A673 (cell line): Measurements from ENCODE around the gene MLN.

ENCODE experiments used
- EZH2 ChIP-seq: fragments of 200-600 bp; sonication (generic); IDR thresholded peaks from 2 replicates; pipeline ENCODE4 v1.6.1; 2017; ENCODE audit warnings: borderline replicate concordance, low read depth, mild to moderate bottlenecking, mixed read lengths, antibody characterized with exemption, low read length; ENCODE audit not compliant: poor library complexity, severe bottlenecking
- TF ChIP-seq, protein P1 (sequence below): fragments of 300-800, 200-600 bp; sonication (generic); conservative IDR thresholded peaks from 2 replicates; pipeline ENCODE4 v1.5.1; 2017; ENCODE audit warnings: low read depth, mild to moderate bottlenecking, antibody characterized with exemption, low read length, moderate library complexity, mixed read lengths

DNA sequence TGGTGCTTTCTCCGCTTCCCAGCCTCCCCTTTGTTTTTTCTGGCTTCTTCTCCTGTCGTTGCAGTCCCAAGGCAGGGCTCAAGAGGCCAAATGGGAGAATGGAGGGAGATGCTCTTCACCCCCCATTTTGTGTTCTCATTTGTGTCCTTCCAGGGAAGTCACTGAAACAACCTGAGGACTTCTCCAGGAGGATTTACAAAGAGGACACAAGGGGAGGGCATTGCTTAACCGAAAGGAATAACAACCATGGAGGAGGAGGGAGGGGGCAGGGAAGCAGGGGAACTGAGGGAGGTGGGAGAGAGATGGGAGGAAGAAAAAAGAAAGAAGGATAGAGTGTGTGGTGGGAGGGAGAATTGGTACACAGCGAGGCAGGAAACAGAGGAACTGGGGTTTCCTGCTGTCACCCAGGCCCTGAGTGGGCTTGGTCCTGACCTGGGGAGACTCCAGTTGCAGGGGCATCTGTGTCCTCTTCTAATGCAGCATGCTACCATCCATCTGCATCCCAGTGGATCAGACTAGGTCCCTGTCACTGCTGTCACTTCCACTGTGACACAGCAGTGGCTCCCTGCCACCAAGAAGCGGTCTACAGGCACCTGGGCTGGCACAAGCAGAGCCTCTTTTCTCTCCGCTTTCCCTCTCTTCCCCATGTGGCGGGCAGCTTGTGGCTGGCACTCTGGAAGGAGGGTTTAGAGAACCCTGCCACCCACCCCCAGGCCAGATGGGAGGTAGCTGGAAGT is 17.1 kb upstream of the MLN start:
- TF ChIP-seq, protein P1, sequence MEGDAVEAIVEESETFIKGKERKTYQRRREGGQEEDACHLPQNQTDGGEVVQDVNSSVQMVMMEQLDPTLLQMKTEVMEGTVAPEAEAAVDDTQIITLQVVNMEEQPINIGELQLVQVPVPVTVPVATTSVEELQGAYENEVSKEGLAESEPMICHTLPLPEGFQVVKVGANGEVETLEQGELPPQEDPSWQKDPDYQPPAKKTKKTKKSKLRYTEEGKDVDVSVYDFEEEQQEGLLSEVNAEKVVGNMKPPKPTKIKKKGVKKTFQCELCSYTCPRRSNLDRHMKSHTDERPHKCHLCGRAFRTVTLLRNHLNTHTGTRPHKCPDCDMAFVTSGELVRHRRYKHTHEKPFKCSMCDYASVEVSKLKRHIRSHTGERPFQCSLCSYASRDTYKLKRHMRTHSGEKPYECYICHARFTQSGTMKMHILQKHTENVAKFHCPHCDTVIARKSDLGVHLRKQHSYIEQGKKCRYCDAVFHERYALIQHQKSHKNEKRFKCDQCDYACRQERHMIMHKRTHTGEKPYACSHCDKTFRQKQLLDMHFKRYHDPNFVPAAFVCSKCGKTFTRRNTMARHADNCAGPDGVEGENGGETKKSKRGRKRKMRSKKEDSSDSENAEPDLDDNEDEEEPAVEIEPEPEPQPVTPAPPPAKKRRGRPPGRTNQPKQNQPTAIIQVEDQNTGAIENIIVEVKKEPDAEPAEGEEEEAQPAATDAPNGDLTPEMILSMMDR = no peak
- TF ChIP-seq EZH2 = no peak
